GM19099 (cell line): ENCODE measurements around the gene IGF2BP2.

Experiments used
- POLR2A ChIP-seq: IDR thresholded peaks from 3 replicates; pipeline ENCODE4 v1.6.1; 2011; ENCODE audit warnings: low read depth; ENCODE audit not compliant: insufficient read length; ENCODE audit errors: extremely low read depth

The IGF2BP2 gene

DNA sequence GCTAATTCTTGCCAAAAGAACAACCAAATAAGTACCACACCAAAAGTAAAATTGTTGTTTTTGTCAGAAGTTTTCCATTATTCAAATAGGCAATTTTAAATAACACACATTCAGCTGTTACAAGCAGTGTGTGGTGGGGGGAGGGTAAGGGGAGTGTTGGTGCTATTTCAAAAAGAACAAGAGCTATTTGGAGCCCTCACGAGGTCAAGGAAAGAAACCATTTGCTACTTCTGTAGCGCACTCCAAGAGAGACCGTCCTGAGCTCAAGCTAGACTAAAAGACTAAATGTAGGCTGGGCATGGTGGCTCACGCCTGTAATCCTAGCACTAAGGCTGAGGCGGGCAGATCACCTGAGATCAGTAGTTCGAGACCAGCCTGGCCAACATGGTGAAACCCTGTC, 21.2 kb upstream of the IGF2BP2 start:
- no peak for TF ChIP-seq POLR2A

DNA sequence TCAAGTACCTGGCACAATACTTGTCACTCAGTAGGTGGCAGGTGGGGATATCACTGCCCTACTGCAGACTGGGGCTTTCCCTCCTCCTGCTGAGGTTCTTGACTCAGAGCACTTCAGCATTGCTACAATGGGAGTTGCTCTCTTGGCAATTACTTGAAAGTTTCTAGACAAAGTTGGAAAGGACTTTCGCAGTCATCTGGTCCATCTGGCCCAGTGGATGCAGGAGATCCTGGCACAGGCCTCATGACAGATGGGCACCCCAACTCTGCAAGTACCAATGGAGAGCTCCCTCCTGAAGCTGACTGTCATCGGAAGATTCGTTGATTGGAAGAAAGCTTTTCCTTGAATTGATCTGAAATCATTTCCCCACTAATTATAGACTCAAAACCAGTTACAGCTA, 19.2 kb upstream of the IGF2BP2 start:
- no peak for TF ChIP-seq POLR2A

DNA sequence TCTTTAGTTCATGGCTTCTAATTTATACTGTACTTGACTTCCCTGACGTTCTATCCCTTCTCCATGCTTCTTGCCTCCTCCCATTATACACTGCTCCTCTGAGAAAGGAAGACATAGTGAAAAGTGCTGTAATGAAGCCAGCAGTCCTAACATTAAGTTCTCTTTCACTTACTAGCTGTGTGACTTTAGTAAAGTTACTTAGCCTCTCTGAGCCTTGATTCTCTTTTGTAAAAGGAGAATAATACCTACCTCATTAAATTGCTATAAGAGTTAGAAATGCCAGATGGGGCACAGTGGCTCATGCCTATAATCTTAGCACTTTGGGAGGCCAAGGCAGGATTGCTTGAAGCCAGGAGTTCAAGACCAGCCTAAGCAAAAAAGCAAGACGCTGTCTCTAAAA, 18.8 kb upstream of the IGF2BP2 start:
- TF ChIP-seq POLR2A, result no peak

DNA sequence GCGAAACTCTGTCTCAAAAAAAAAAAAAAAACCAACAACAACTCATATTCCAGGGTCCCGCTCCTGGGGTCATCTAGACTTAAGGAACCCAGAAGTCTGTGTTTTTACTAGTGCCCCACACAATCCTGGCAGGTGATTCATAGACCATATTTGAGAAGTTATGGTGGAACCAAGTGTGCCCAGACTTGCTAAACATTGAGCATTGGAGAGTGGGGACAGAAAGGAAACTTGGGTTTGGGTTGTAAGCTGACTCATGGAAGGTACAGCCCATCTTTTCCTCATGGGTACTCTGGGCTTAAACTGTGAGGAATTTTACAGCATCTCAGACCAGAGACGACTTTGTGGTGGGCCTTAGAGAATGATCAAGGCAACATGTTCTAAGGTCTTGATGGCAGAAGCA, 18.3 kb upstream of the IGF2BP2 start:
- TF ChIP-seq POLR2A, result no peak

DNA sequence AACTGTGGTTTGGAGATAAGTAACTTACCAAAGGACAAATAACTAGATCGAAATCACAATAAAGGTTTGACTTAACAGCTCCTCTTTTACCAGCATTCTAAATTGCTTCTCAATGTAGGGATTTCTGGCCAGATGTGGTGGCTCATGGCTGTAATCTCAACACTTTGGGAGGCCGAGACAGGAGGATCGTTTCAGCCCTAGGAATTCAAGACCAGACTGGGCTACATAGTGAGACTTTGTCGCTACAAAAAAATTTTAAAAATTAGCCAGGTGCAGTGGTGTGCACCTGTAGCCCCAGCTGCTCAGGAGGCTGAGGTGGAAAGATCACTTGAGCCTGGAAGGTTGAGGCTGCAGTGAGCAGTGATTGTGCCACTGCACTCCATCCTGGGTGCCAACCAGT, 17.4 kb upstream of the IGF2BP2 start:
- no peak for TF ChIP-seq POLR2A

DNA sequence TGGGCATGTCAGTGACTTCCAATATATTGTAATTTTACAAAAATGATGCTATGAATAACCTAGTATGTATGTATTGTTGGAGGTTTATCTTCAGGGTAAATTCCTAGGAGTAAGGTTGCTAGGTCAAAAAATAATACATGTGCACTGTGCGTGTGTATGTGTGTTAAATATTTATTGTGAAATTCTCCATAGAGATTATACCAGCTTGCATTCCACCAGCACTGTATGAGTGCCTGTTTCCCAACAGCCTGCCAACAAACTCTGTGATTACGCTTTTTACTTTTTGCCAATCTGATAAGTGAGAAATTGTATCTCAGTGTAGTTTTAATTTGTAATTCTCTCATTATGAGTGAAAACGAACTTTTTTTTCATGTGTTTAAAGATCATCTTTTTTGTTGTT, 12.6 kb upstream of the IGF2BP2 start:
- no peak for TF ChIP-seq POLR2A

DNA sequence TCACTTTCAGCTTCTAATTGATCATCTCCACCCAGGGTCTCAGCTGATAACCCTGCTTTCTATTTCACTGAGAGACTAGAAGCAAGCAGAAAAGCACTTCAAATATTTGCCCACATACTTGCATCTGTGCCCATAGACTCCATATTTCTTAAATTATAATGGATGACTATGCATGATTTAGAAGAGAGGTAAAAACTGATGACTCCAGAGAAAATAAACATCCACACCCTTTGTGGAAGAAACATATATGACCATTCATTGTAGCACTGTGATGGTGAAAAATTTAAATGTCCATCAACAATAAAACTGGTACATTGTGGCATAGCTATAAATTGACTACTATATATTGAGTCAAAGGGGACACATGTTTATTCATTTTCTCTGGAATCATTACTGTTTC, 7.1 kb upstream of the IGF2BP2 start:
- no peak for TF ChIP-seq POLR2A

DNA sequence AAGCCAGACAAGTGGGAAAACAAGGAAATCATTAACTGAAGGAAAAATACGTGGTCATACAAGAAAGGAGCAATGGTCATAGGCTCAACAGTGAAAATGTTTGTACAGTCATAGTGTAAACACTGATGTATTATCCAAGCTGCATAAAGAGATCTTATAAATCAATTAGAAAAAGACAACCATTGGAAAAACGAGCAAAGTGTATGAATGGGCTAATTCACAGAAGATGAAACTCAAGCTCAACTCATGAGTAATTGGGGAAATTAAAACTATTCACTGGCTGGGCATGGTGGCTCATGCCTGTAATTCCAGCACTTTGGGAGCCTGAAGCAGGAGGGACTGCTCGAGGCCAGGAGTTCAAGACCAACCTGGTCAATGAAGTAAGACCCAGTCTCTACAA, 6.4 kb upstream of the IGF2BP2 start:
- TF ChIP-seq POLR2A, result no peak

DNA sequence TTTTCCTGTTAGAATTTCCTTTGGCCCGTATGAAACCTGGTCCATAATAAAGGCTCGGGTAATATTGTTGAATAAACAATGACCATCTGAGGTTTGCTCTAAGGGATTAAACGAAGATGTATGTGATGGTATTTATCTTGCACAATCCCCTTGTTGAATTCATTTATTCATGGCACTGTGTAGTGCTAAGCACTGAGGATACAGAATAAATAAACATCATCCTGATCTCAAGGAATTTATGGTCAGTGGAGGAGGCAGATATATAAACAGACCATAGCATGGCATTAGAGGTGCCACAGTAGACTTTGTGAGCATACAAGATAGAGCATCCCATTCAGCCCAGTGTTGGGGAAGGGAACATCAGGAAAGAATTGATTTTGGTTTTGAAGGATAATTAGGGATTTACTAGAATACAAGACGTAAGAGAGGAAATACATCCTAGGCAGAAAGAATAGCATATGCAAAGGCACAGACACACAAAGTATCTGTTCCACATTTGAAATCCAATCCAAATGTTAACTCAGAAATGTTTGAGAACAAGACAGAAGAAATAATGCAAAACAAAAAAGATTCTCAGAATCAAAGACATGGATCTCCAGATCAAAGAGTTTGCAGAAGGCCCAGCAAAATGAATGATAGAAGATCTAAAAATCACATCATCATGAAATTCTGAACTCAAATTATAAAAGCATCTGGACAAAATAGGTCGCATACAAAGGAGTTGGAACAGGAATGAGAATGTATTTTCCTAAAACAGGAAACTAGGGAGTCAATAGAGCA, 5.4 kb upstream of the IGF2BP2 start:
- no peak for TF ChIP-seq POLR2A

DNA sequence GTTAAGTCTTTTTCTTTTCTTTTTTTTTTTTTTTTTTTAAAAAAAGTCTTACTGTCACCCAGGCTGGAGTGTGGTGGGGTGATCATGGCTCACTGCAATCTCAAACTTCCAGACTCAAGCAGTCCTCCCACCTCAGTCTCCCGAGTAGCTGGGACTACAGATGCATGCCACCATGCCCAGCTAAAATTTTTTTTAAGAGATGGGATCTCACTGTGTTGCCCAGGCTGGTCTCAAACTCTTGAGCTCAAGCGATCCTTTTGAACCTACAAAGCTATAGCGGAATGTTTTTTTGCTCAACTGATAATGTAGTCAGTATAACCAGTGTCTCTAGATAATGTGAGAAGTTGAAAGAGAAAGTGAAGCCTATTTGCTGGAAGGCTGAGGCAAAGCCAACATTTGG, 3.9 kb upstream of the IGF2BP2 start:
- TF ChIP-seq POLR2A, result no peak

DNA sequence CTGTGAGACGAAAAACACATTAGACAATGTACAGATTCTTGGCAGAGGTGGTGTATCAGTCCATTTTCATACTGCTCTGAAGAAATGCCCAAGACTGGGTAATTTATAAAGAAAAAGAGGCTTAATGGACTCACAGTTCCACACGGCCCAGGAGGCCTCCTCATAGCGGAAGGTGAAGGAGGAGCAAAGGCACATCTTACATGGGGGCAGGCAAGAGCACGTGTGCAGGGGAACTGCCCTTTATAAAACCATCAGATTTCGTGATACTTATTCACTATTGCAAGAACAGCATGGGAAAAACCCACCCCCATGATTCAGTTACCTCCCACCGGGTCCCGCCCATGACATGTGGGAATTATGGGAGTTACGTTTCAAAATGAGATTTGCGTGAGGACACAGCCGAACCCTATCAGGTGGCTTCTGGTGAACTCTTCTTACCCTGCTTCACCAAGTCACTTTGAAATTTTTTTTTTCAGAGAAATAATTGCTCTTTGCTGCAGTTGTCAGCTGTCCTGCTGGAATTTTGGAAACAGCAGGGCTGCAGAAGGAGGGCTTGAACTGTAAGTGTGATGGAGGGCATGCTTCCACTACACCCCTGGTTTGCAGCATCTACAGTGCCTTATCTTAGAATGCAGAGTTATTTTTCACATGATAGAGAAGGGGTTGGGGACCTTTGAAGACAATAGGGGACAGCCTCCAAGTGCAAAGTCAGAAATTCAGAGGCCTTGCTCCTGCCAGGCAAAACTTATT, 2.9 kb upstream of the IGF2BP2 start:
- TF ChIP-seq POLR2A, result no peak

DNA sequence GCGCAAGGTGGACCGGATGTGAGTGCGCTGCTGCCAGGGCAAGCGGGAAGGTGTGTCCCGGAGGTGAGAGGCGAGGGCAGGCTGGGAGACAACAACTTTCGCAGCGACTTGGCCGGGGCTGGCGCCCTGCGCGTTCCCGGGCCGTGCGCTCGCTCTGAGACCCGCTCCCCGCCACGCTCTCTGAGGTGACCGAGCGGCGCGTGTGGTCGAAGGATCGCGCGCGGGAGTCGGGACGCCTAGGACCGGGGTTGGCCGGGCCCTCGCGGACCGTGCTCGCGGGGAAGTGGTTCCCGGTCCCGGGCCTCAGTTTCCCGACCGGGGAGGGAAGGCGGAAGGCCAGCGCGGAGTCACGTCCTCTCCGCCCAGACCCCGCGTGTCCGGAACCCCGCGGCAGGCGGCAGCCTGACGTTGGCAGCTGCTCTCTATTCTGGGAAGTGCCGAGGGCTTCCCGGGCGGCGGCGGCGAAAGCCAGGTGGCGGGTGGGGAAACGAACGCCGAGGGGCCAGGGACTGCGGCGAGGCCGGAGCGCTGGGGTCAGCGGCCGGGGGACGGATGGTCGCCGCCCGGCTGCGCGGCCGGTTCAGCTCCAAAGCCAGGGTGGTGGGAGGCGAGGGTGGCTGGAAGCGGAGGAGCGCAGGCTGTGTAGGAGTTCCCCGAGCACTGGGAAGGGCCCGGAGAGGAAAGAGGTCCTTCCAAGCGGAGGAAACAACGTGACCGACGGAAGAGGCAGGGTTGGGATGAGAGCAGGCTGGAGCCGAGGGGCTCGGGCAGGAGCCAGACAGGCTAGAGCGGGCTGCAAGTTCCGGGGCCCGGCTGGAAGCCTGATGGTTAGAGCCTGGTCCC, 1.0 kb upstream of the IGF2BP2 start:
- no peak for TF ChIP-seq POLR2A

DNA sequence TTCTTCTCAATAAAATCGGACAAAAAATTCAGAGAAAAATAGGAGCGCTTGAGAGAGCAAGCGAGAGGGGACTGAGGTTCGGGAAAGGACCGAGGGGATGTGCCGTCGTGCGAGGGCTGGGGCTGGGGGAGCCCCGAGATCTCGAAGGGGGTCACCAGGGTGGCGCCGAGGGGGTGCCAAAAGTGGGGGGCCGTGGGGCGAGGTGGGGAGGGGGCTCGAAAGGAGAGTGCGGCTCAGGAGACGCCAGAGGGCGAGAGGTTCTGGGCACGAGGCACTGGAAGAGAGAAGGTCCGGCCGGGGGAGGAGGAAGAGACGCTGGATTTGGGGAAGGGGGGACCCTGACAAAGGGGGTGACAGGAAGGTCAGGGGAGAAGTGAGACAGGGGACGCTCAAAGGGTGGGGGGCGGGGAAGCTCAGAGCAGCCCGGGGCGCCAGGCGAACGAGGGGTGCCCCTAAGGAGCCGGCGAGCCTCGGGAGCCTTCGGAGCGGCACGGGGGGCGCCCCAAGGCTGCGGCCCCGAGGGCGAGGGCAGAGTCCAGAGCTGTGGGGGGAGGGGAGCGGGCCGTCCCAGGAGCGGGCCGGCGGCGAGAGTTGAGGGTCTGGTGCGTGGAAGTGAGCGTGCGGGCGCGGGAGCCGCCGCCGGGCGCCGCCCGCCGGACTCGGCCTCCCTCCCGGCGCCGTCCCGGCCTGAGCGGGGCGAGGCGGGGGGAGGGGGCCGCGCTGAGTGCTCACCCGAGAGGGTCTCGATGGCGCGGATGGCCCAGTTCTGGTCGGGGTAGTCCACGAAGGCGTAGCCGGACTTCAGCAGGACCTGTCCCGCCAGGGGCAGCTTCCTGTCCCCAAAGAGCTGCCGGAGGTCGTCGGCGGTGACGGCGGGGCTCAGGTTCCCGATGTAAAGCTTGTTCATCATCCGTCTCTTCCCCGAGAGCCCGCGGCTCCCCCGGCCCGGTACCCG, 514 bp downstream of the IGF2BP2 start:
- no peak for TF ChIP-seq POLR2A

DNA sequence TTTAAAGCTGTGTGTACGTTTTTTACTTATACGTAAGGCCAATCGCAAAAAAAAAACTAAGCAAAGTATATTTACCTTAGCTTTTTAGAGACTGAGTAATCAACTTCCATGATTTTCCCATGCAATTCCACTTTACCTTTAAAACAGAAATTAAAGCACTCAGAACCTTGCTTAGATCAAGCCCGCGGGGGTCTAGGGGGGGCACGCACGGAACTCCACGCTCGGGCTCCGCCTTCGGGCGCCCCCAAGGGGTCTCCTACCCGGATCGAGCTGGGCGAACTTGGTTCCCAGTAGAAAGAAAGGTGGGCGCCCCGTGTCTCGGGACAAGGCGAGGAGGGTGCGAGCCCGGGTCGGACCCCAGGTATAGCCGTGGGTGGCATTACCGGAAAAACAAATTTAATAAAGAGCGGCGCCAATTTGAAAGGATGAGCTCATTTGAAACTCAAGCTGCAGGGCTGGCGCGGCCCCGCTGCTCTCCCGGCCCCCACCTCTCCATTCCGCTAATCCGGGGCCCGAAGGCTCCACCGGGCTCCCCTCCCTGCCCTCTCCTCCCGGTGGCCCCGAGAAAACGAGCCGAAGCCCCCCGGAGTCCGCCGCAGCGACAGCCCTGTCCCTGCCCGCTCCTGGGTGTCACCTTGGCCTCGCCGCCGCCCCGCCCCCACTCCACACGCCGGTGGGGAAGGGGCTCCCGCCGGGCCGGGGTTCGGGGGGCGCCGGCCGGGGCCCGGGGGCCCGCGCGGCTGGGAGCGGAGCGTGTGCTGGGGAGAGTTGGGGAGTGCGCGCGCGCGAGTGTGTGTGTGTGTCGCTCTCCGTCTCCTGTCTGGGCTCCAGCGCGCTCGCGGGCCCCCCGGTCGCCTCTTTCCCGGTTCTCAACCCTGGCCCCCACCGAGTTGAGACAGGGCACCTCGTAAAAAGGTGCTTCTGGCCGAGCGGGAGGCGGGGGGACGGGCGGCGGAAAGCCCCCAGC, 1.5 kb downstream of the IGF2BP2 start:
- no peak for TF ChIP-seq POLR2A
